ENCODE data around the gene AP2A2. TPM values are rescaled to one million over a fixed set of nuclear protein-coding genes. Genes with fewer than 3 reads are reported as not detected.

AP2A2 gene
- total RNA-seq, 2 donors from 2014 or later = 99.0 to 109 TPM

DNA sequence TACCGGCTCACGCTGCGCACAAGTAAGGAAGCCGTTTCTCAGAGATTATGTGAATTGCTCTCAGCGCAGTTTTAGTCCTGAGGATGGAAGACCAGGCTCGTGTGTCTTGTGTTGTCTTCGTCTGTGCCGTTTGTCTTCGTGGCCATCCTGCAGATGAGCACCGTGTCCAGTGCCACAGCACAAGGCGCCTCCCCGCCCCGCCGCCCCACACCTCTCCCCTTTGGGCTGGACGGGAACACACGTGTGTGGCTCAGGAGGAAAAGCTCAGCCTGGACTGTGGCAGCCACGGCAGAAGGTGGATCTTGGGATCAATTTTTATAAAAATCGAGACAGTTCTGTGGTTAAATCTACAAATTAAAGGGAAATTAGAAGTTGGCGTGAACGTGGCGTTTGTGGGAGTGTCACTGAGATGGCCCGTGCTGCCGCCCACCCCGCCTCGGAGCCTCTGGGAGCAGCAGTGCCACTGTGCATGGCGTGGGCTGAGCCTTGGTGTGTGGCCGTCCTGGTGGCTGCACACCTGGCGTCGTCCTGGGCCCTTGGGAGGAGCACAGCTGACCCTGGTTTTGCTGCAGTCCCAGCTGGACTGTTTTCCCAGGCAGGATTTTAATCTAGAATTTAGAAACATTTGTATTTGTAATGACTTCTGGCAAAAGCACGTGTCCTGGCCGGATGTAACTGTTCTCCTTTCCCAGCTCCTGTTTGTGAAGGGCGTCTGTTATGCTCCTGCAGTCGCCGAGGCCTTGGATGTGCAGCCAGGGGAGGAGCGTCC is 85.1 kb downstream of the AP2A2 start:
- TF ChIP-seq, protein P1, sequence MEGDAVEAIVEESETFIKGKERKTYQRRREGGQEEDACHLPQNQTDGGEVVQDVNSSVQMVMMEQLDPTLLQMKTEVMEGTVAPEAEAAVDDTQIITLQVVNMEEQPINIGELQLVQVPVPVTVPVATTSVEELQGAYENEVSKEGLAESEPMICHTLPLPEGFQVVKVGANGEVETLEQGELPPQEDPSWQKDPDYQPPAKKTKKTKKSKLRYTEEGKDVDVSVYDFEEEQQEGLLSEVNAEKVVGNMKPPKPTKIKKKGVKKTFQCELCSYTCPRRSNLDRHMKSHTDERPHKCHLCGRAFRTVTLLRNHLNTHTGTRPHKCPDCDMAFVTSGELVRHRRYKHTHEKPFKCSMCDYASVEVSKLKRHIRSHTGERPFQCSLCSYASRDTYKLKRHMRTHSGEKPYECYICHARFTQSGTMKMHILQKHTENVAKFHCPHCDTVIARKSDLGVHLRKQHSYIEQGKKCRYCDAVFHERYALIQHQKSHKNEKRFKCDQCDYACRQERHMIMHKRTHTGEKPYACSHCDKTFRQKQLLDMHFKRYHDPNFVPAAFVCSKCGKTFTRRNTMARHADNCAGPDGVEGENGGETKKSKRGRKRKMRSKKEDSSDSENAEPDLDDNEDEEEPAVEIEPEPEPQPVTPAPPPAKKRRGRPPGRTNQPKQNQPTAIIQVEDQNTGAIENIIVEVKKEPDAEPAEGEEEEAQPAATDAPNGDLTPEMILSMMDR (IDR thresholded peaks at IDR 0.05) = no peak
- H3K9me3 ChIP-seq = no peaks in the 10 kb centered on the region
- H3K4me1 ChIP-seq (ENCODE audit: control insufficient read depth in 1 of 2, low read depth in 2 of 2) = no peaks in the 10 kb centered on the region
- DNase-seq (ENCODE audit: low spot score) (no peak), ATAC-seq (ENCODE audit: insufficient number of reproducible peaks, low FRiP score, low read depth) (no peak)
- no peak overlapping the region for H3K4me3 ChIP-seq
- H3K36me3 ChIP-seq = peaks cover 51% of the 10 kb centered on the region
- H3K27ac ChIP-seq = no peak overlapping the region
- no peaks in the 10 kb centered on the region for H3K27me3 ChIP-seq (replicated peaks; ENCODE audit: insufficient read depth)

DNA sequence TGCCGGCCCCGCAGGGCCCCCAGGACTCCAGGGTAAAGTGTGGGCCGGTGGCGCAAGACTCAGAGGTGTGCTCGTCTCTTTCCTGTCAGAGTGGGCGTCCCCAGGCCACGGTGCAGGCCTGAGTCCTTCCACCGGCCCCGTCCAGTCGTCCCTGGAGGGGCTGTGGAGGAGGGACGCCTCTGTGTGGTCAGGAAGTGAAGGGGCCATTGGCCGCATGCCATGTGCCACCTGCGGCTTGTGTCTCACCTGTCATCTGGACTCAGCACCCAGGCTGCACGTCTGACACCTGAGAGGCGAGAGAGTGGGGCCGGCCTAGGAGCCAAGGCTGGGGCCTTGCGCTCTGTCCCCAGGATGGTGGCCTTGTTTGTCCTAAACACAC is 85.6 kb downstream of the AP2A2 start:
- Histone ChIP-seq H3K27ac (no peak overlapping the region), H3K9me3 (no peaks in the 10 kb centered on the region), H3K27me3 (replicated peaks; ENCODE audit: insufficient read depth) (no peaks in the 10 kb centered on the region), H3K4me3 (no peak overlapping the region), H3K36me3 (peaks cover 51% of the 10 kb centered on the region), H3K4me1 (ENCODE audit: control insufficient read depth in 1 of 2, low read depth in 2 of 2) (no peaks in the 10 kb centered on the region)
- ATAC-seq (ENCODE audit: insufficient number of reproducible peaks, low FRiP score, low read depth) (no peak), DNase-seq (ENCODE audit: low spot score) (no peak)
- TF ChIP-seq, protein P1 (IDR thresholded peaks at IDR 0.05) = no peak

DNA sequence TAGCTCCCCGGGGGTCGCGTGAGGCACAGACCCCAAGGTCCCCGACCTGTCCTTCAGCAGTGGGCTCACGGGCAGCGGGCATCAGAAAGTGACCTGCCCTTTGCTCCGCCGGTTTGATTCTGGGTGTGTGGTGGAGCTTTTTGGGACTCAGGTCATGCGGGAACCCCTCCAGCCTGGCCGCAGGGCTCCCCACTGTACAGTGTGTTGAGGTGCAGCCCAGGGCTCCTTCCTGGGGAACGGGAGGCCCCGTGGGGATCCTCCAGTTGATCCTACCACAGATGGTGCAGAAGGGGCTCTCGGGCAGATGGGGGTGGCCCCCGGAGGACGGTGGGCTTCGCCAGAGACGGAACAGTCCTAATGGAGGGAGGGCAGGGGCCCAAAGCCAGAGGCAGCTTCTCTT is 86.6 kb downstream of the AP2A2 start:
- no peak for ATAC-seq (ENCODE audit: insufficient number of reproducible peaks, low FRiP score, low read depth)
- TF ChIP-seq, protein P1 (IDR thresholded peaks at IDR 0.05) = no peak
- Histone ChIP-seq H3K36me3 (peaks cover 43% of the 10 kb centered on the region), H3K27ac (no peak overlapping the region), H3K27me3 (replicated peaks; ENCODE audit: insufficient read depth) (no peaks in the 10 kb centered on the region), H3K9me3 (no peaks in the 10 kb centered on the region), H3K4me1 (ENCODE audit: control insufficient read depth in 1 of 2, low read depth in 2 of 2) (no peaks in the 10 kb centered on the region), H3K4me3 (no peak overlapping the region)
- DNase-seq (ENCODE audit: low spot score) = no peak

DNA sequence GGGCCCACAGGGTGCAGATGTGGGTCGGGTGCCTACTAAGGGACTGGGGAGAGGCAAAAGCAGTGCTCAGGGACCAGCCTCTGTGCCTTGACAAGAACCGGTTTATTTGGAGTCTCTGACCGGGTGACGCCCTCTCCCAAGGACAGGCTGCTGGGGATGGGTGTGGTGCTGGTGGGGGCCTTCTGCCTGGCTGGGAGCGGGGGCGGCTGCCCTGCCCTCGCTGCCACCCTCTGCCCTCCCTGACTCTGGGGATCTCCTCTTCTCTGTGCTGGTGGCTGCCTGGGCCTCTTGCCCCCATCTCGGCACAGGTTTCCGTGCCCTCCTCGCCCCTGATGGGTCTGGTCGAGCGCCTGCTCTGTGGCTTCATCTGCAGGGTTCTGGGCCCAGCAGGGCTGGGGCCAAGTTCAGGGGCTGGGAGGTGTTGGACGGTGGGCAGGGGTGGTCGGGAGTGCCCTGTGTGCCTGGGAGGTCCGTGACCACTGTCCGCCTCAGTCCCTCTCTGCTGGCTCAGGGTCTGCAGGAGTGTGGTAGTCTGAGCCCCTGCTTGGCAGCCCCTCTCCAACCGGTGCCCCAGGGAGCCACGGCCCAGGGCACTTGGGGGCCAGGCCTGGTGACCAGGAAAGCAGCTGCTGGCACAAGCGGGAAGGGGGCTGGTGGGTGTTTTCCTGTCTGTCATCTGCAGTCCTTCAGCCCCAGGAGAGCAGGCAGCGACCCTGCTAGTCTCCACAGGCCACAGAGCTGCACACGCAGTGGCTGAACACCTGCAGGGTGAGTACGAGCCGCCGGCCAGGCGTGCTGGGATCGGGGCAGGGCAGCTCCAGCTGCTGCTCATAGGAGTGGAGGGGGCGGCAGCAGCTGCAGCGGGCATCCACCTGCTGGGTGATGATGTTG is 87.3 kb downstream of the AP2A2 start:
- H3K4me3 ChIP-seq = no peak overlapping the region
- DNase-seq (ENCODE audit: low spot score) (no peak), ATAC-seq (ENCODE audit: insufficient number of reproducible peaks, low FRiP score, low read depth) (no peak)
- no peak overlapping the region for H3K27ac ChIP-seq
- no peaks in the 10 kb centered on the region for H3K4me1 ChIP-seq (ENCODE audit: control insufficient read depth in 1 of 2, low read depth in 2 of 2)
- no peaks in the 10 kb centered on the region for H3K27me3 ChIP-seq (replicated peaks; ENCODE audit: insufficient read depth)
- no peaks in the 10 kb centered on the region for H3K9me3 ChIP-seq
- TF ChIP-seq, protein P1 (IDR thresholded peaks at IDR 0.05) = no peak
- peaks cover 37% of the 10 kb centered on the region for H3K36me3 ChIP-seq

DNA sequence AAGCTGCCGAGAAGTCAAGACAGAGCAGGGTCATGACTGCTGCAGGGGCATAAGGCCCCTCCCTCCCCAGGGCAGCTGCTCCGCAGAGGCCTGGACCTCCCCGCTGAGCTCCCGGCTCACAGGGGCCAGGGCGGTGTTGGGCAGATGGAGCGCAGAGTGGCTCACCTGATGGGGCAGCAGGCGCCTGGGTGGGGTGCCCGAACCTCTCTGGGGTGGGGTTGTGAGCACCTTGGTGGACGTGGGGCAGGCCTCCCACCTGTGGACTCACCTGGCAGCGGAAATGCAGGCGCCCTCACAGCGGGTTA is 87.9 kb downstream of the AP2A2 start:
- H3K9me3 ChIP-seq = no peaks in the 10 kb centered on the region
- no peak overlapping the region for H3K4me3 ChIP-seq
- TF ChIP-seq, protein P1 (IDR thresholded peaks at IDR 0.05) = no peak
- H3K36me3 ChIP-seq = peaks cover 33% of the 10 kb centered on the region
- H3K4me1 ChIP-seq (ENCODE audit: control insufficient read depth in 1 of 2, low read depth in 2 of 2) = no peaks in the 10 kb centered on the region
- no peaks in the 10 kb centered on the region for H3K27me3 ChIP-seq (replicated peaks; ENCODE audit: insufficient read depth)
- DNase-seq (ENCODE audit: low spot score) (no peak), ATAC-seq (ENCODE audit: insufficient number of reproducible peaks, low FRiP score, low read depth) (no peak)
- no peak overlapping the region for H3K27ac ChIP-seq

Measured in thoracic aorta (tissue), 2 donors.